PFSK-1 (cell line): ENCODE data around the gene STPG4.
A peak's percentile ranks its signal among the peaks of the same experiment; 100 is the strongest.

ENCODE experiments used
- POLR2AphosphoS5 ChIP-seq: IDR thresholded peaks from 2 replicates; pipeline ENCODE4 v1.6.1; 2012; ENCODE audit warnings: low read depth, mild to moderate bottlenecking, control low read depth, low read length, moderate library complexity
- TAF1 ChIP-seq: IDR thresholded peaks from 2 replicates; pipeline ENCODE4 v1.6.1; 2012; ENCODE audit warnings: low read length, control low read depth, borderline replicate concordance; ENCODE audit not compliant: insufficient read depth
- TF ChIP-seq, protein P1 (sequence below), 2 experiments: IDR thresholded peaks; 2 replicates each; pipeline versions ENCODE4 v1.6.1 to v1.8.0; 2011 to 2012; ENCODE audit warnings: low read depth in 2 of 2, low read length in 2 of 2, control low read depth in 1 of 2, inconsistent platforms in 1 of 2, mild to moderate bottlenecking in 1 of 2, moderate library complexity in 1 of 2; ENCODE audit not compliant: insufficient read depth in 1 of 2

DNA sequence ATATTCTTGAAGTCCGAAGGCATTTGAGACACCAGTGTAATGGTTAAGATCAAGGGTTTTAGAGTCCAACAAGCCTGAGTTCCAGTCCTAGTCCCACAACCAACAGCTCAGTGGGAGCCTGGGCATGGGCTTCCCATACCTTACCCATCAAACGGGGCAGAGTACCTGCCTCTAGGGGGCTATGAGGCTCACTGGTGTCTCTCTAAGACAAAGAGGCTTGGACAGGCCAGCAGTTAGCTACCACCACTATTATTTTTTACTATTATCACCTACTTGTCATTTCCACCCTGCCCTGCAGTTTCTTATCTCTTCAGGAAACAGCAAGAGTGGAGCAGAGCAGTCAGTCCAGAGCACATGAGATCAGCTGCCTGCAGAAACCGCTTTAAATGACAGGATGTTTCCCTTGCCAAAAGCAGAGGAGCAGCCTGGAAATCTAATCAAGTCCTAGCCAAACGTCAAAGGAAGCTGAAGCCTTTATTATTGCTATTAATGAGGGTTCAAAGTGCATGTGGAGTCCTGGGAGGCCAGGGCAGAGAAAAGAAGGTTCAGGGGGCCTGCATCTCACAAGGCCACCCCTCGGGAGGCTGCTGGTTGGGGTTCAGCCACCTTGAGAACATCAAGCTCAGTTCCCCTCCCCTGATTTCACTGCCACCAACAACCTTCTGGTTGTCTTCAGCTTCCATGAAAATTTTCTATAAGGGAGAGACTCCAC is 66.6 kb downstream of the STPG4 start:
- TF ChIP-seq POLR2AphosphoS5: peak; percentile 62; the same call in 1 of the 2 replicates
- TF ChIP-seq, protein P1, sequence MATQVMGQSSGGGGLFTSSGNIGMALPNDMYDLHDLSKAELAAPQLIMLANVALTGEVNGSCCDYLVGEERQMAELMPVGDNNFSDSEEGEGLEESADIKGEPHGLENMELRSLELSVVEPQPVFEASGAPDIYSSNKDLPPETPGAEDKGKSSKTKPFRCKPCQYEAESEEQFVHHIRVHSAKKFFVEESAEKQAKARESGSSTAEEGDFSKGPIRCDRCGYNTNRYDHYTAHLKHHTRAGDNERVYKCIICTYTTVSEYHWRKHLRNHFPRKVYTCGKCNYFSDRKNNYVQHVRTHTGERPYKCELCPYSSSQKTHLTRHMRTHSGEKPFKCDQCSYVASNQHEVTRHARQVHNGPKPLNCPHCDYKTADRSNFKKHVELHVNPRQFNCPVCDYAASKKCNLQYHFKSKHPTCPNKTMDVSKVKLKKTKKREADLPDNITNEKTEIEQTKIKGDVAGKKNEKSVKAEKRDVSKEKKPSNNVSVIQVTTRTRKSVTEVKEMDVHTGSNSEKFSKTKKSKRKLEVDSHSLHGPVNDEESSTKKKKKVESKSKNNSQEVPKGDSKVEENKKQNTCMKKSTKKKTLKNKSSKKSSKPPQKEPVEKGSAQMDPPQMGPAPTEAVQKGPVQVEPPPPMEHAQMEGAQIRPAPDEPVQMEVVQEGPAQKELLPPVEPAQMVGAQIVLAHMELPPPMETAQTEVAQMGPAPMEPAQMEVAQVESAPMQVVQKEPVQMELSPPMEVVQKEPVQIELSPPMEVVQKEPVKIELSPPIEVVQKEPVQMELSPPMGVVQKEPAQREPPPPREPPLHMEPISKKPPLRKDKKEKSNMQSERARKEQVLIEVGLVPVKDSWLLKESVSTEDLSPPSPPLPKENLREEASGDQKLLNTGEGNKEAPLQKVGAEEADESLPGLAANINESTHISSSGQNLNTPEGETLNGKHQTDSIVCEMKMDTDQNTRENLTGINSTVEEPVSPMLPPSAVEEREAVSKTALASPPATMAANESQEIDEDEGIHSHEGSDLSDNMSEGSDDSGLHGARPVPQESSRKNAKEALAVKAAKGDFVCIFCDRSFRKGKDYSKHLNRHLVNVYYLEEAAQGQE (IDR thresholded peaks at IDR 0.05; ENCODE audit: insufficient read depth in 1 of 2, low read depth in 2 of 2, low read length in 2 of 2): peak in 1 of 2 experiments; percentile 74; a peak in 1 of 4 replicates
- TF ChIP-seq TAF1: peak; percentile 36; the same call in 1 of the 2 replicates
